Measurements from ENCODE around the gene AGL.

DNA sequence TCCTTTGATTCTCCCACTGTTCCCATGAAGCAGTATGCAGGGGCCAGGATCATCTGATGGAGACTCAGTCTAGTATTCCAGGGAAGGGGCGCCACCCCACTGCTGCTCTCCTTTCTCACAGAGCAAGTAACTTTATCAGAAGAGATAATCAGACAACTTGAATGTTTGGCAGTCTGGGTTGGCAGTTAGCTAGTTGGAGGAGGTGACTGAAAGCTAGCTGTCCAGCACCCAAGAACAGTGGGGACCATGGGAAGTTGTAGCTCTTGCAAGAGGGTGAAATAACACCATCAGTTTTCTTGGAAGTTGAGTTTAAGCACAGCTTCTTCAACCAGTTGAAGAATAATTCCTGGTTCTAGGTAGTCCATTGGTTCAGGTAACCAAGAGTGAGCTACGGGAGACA lies 22.2 kb upstream of the AGL start:
- TF ChIP-seq CTCF (conservative IDR thresholded peaks at IDR 0.05; ENCODE audit: low read length): no peak
- no peak for TF ChIP-seq EZH2phosphoT487 (IDR thresholded peaks at IDR 0.05; ENCODE audit: borderline replicate concordance)

Measured in Loucy (cell line).